Measurements from ENCODE around the gene ERAS. TPM values are rescaled to one million over a fixed set of nuclear protein-coding genes. Genes with fewer than 3 reads are reported as not detected.

ERAS gene
- total RNA-seq, 2 experiments from 2014 or later, result not detected

GRCh38 chrX:48789366-48790220, 36.7 kb upstream of the ERAS start:
- H3K36me3 Mint-ChIP-seq (ENCODE audit: low read depth), result no peaks in the 10 kb centered on the region
- no peaks in the 10 kb centered on the region for H3K9me3 Mint-ChIP-seq
- POLR2A ChIA-PET, result no interaction called here
- H3K27ac Mint-ChIP-seq, result no peak overlapping the region
- H3K4me3 Mint-ChIP-seq, result no peak overlapping the region
- peaks cover 9% of the 10 kb centered on the region for H3K27me3 Mint-ChIP-seq
- CTCF ChIA-PET, result no interaction called here
- no peak for DNase-seq
- peaks cover 14% of the 10 kb centered on the region for H3K4me1 Mint-ChIP-seq

GRCh38 chrX:48790477-48790876, 35.8 kb upstream of the ERAS start:
- no peak overlapping the region for H3K27ac Mint-ChIP-seq
- H3K27me3 Mint-ChIP-seq, result peaks cover 9% of the 10 kb centered on the region
- CTCF ChIA-PET, result no interaction called here

GRCh38 chrX:48791063-48791820, 35.1 kb upstream of the ERAS start:
- ChIA-PET POLR2A (no interaction called here), CTCF (no interaction called here)
- peaks cover 14% of the 10 kb centered on the region for H3K4me1 Mint-ChIP-seq
- no peak for DNase-seq
- H3K9me3 Mint-ChIP-seq, result no peaks in the 10 kb centered on the region
- H3K27me3 Mint-ChIP-seq, result peaks cover 9% of the 10 kb centered on the region
- no peak overlapping the region for H3K4me3 Mint-ChIP-seq
- no peaks in the 10 kb centered on the region for H3K36me3 Mint-ChIP-seq (ENCODE audit: low read depth)
- H3K27ac Mint-ChIP-seq, result no peak overlapping the region

More at GRCh38 chrX:48790477-48790876, 35.8 kb upstream of the ERAS start:
- Mint-ChIP-seq H3K9me3 (no peaks in the 10 kb centered on the region), H3K4me3 (no peak overlapping the region), H3K36me3 (ENCODE audit: low read depth) (no peaks in the 10 kb centered on the region), H3K4me1 (peaks cover 14% of the 10 kb centered on the region)
- POLR2A ChIA-PET, result no interaction called here
- no peak for DNase-seq

GRCh38 chrX:48792219-48792618, 34.1 kb upstream of the ERAS start:
- Mint-ChIP-seq H3K27me3 (peaks cover 3% of the 10 kb centered on the region), H3K9me3 (no peaks in the 10 kb centered on the region), H3K4me1 (peaks cover 14% of the 10 kb centered on the region), H3K4me3 (no peak overlapping the region), H3K27ac (no peak overlapping the region), H3K36me3 (ENCODE audit: low read depth) (no peaks in the 10 kb centered on the region)
- ChIA-PET CTCF (no interaction called here), POLR2A (interaction anchor here (1.0 kb wide), 1 partner anchor 9 kb away, joined by 4 read pairs; the partner anchor contains the start of gene HDAC6)
- DNase-seq, result no peak

- Mint-ChIP-seq H3K4me1 (peaks cover 11% of the 10 kb centered on the region), H3K4me3 (no peak overlapping the region)
- CTCF ChIA-PET, result no interaction called here
Observed at GRCh38 chrX:48793935-48794334, 32.4 kb upstream of the ERAS start.

GRCh38 chrX:48794340-48794910, 31.9 kb upstream of the ERAS start:
- Mint-ChIP-seq H3K36me3 (ENCODE audit: low read depth) (no peaks in the 10 kb centered on the region), H3K9me3 (no peaks in the 10 kb centered on the region), H3K4me1 (peaks cover 8% of the 10 kb centered on the region), H3K27me3 (no peaks in the 10 kb centered on the region), H3K27ac (no peak overlapping the region), H3K4me3 (no peak overlapping the region)
- POLR2A ChIA-PET, result no interaction called here
- CTCF ChIA-PET, result no interaction called here
- no peak for DNase-seq

More at GRCh38 chrX:48793935-48794334, 32.4 kb upstream of the ERAS start:
- DNase-seq, result no peak
- H3K27ac Mint-ChIP-seq, result no peak overlapping the region
- H3K9me3 Mint-ChIP-seq, result no peaks in the 10 kb centered on the region
- no peaks in the 10 kb centered on the region for H3K27me3 Mint-ChIP-seq
- no peaks in the 10 kb centered on the region for H3K36me3 Mint-ChIP-seq (ENCODE audit: low read depth)
- POLR2A ChIA-PET, result no interaction called here

GRCh38 chrX:48794911-48795515, 31.3 kb upstream of the ERAS start:
- Mint-ChIP-seq H3K4me1 (peaks cover 2% of the 10 kb centered on the region), H3K27me3 (no peaks in the 10 kb centered on the region), H3K4me3 (no peak overlapping the region), H3K27ac (no peak overlapping the region), H3K9me3 (no peaks in the 10 kb centered on the region), H3K36me3 (ENCODE audit: low read depth) (no peaks in the 10 kb centered on the region)
- ChIA-PET CTCF (no interaction called here), POLR2A (no interaction called here)
- no peak for DNase-seq

- Mint-ChIP-seq H3K36me3 (ENCODE audit: low read depth) (peaks cover 3% of the 10 kb centered on the region), H3K27me3 (no peaks in the 10 kb centered on the region), H3K4me1 (peaks cover 21% of the 10 kb centered on the region), H3K4me3 (no peak overlapping the region), H3K9me3 (no peaks in the 10 kb centered on the region), H3K27ac (no peak overlapping the region)
- no peak for DNase-seq
- CTCF ChIA-PET, result no interaction called here
- POLR2A ChIA-PET, result interaction anchor here (1.2 to 4.1 kb wide), 2 partner anchors 101 to 115 kb away, joined by 3 to 23 read pairs; partner anchors contain the start of gene WAS
Observed at GRCh38 chrX:48798318-48798717, 28.0 kb upstream of the ERAS start.

GRCh38 chrX:48800574-48801279, 25.6 kb upstream of the ERAS start:
- POLR2A ChIA-PET, result interaction anchor here (0.6 to 4.1 kb wide), 18 partner anchors 16 to 475 kb away, joined by 3 to 34 read pairs (median 5); partner anchors contain the start of genes PLP2, PQBP1, RBM3 and SUV39H1
- Mint-ChIP-seq H3K27me3 (no peaks in the 10 kb centered on the region), H3K27ac (peak overlapping the region; percentile 99), H3K4me1 (peaks cover 29% of the 10 kb centered on the region), H3K36me3 (ENCODE audit: low read depth) (peaks cover 14% of the 10 kb centered on the region), H3K4me3 (peak overlapping the region; percentile 97), H3K9me3 (no peaks in the 10 kb centered on the region)
- CTCF ChIA-PET, result interaction anchor here (0.8 to 1.7 kb wide), 4 partner anchors 97 to 327 kb away, joined by 3 to 10 read pairs (median 3); partner anchors contain the start of genes GRIPAP1, PQBP1 and TIMM17B
- peak; percentile 16 for DNase-seq

GRCh38 chrX:48801280-48802088, 24.8 kb upstream of the ERAS start, which contains the start of gene HDAC6:
Gene HDAC6 (plus strand): TSS chrX:48802067. CDS start chrX:48802693, 626 bp downstream.
- POLR2A ChIA-PET, result interaction anchor here (0.7 to 4.1 kb wide), 21 partner anchors 9 to 370 kb away, joined by 3 to 34 read pairs (median 5); partner anchors contain the start of genes GRIPAP1, OTUD5, PLP2 and PQBP1
- Mint-ChIP-seq H3K27me3 (no peaks in the 10 kb centered on the region), H3K36me3 (ENCODE audit: low read depth) (peaks cover 14% of the 10 kb centered on the region), H3K9me3 (no peaks in the 10 kb centered on the region), H3K27ac (peak within 1 kb of the TSS; percentile 99), H3K4me3 (peak within 1 kb of the TSS; percentile 97), H3K4me1 (peaks cover 29% of the 10 kb centered on the region)
- CTCF ChIA-PET, result interaction anchor here (0.6 to 1.7 kb wide), 8 partner anchors 35 to 327 kb away, joined by 3 to 10 read pairs (median 3); partner anchors contain the start of genes GRIPAP1, PQBP1 and TIMM17B
- peak; percentile 96 for DNase-seq

GRCh38 chrX:48802089-48802904, 24.0 kb upstream of the ERAS start:
- peak overlapping the region; percentile 97 for H3K4me3 Mint-ChIP-seq
- peaks cover 19% of the 10 kb centered on the region for H3K36me3 Mint-ChIP-seq (ENCODE audit: low read depth)
- ChIA-PET CTCF (interaction anchor here (0.6 to 1.7 kb wide), 6 partner anchors 34 to 328 kb away, joined by 3 to 10 read pairs (median 3); no protein-coding TSS in a partner anchor), POLR2A (interaction anchor here (0.7 to 4.1 kb wide), 18 partner anchors 10 to 370 kb away, joined by 3 to 34 read pairs (median 5); partner anchors contain the start of genes GRIPAP1, OTUD5, PLP2 and PQBP1)
- H3K9me3 Mint-ChIP-seq, result no peaks in the 10 kb centered on the region
- H3K4me1 Mint-ChIP-seq, result peaks cover 29% of the 10 kb centered on the region
- H3K27me3 Mint-ChIP-seq, result no peaks in the 10 kb centered on the region
- peak; percentile 80 for DNase-seq
- peak overlapping the region; percentile 99 for H3K27ac Mint-ChIP-seq
